ENCODE results near the gene ADGRG2. TPM values are rescaled to one million over a fixed set of nuclear protein-coding genes. Genes with fewer than 3 reads are reported as not detected.
"Not testable (repeated sequence)": the region's sequence is repeated elsewhere in the genome, so short reads cannot be mapped to it uniquely, and the experiment has no call there.

Gene ADGRG2
- total RNA-seq, 2 donors from 2014 or later = 5.2 to 6.0 TPM

DNA sequence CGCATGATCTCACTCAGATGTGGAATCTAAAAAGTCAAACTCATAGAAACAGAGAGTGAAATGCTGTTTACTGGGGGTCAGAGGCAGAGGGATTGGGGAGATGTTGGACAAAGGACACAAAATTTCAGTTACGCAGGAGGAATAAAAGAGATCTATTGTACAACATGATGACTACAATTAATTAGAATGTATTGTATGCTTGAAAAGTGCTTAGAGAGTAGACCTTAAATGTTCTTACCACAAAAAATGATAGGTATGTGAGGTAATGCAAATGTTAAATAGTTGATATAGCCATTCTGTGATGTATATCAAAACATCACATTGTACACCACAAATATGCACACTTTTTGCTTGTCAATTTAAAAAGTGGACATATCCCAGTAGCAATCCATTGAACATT is 102.3 kb downstream of the ADGRG2 start:
- no peaks in the 10 kb centered on the region for H3K4me1 ChIP-seq (replicated peaks)
- no peaks in the 10 kb centered on the region for H3K9me3 ChIP-seq
- no peak for TF ChIP-seq CTCF (IDR thresholded peaks at IDR 0.05)
- TF ChIP-seq POLR2A (IDR thresholded peaks at IDR 0.05) = no peak
- no peak for TF ChIP-seq POLR2AphosphoS5 (IDR thresholded peaks at IDR 0.05)
- no peaks in the 10 kb centered on the region for H3K27me3 ChIP-seq (replicated peaks; ENCODE audit: insufficient read depth)
- intact Hi-C loops (cut with DNase I) = no loop called here
- no peak overlapping the region for H3K27ac ChIP-seq
- no peaks in the 10 kb centered on the region for H3K36me3 ChIP-seq
- H3K4me3 ChIP-seq = no peak overlapping the region
- DNase-seq (ENCODE audit: low spot score) = no peak
- WGBS = 94% methylated on average over 2 of the region's 2 CpGs

- DNase-seq (ENCODE audit: low spot score) = no peak
- TF ChIP-seq POLR2AphosphoS5 (IDR thresholded peaks at IDR 0.05) (no peak), CTCF (IDR thresholded peaks at IDR 0.05) (peak in 2 of 4 experiments; percentile 30 to 31)
- no peaks in the 10 kb centered on the region for H3K36me3 ChIP-seq
Observed at GRCh38 chrX:19017271-19017670, 105.0 kb downstream of the ADGRG2 start.

GRCh38 chrX:19016614-19017013 is 105.7 kb downstream of the ADGRG2 start:
- H3K36me3 ChIP-seq; H3K9me3 ChIP-seq; H3K27ac ChIP-seq; intact Hi-C loops (cut with DNase I); H3K4me3 ChIP-seq; H3K4me1 ChIP-seq (replicated peaks); DNase-seq (ENCODE audit: low spot score); H3K27me3 ChIP-seq (replicated peaks; ENCODE audit: insufficient read depth): not testable (repeated sequence)
- 100% methylated on average over 7 of the region's 8 CpGs for WGBS

More at GRCh38 chrX:19017271-19017670, 105.0 kb downstream of the ADGRG2 start:
- H3K27ac ChIP-seq = no peak overlapping the region
- WGBS = 60% methylated on average over 3 of the region's 3 CpGs
- no peaks in the 10 kb centered on the region for H3K9me3 ChIP-seq
- no peaks in the 10 kb centered on the region for H3K27me3 ChIP-seq (replicated peaks; ENCODE audit: insufficient read depth)
- intact Hi-C loops (cut with DNase I) = no loop called here
- H3K4me3 ChIP-seq = no peak overlapping the region
- no peaks in the 10 kb centered on the region for H3K4me1 ChIP-seq (replicated peaks)

DNA sequence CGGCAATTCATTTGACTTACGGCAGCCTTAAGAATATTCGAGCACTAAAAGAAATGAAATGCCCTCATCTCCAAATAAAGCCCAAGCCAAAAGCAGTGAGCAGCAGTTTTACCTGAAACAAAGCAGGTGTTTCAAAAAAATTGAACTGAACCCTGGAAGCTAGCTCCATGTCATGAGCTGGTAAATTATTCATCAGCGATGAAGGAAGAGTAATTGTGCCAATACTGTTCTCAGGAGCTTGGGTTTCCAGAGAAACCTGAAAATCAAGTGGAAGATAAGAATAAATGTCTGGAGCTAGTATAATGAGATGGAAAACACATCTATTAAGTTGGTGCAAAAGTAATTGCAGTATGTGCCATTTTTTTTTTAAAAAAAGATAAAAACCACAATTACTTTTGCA is 114.4 kb downstream of the ADGRG2 start:
- no peak for DNase-seq (ENCODE audit: low spot score)
- 84% methylated on average over 4 of the region's 4 CpGs for WGBS
- TF ChIP-seq POLR2A (IDR thresholded peaks at IDR 0.05) (no peak), POLR2AphosphoS5 (IDR thresholded peaks at IDR 0.05) (no peak), CTCF (IDR thresholded peaks at IDR 0.05) (no peak)
- no peaks in the 10 kb centered on the region for H3K9me3 ChIP-seq
- H3K27me3 ChIP-seq (replicated peaks; ENCODE audit: insufficient read depth) = no peaks in the 10 kb centered on the region
- no peak overlapping the region for H3K27ac ChIP-seq
- intact Hi-C loops (cut with DNase I) = no loop called here
- H3K4me1 ChIP-seq (replicated peaks) = no peaks in the 10 kb centered on the region
- H3K36me3 ChIP-seq = no peaks in the 10 kb centered on the region
- no peak overlapping the region for H3K4me3 ChIP-seq

- 64% methylated on average over 7 of the region's 7 CpGs for WGBS
- intact Hi-C loops (cut with DNase I) = no loop called here
- Histone ChIP-seq H3K9me3 (no peaks in the 10 kb centered on the region), H3K27me3 (replicated peaks; ENCODE audit: insufficient read depth) (no peaks in the 10 kb centered on the region), H3K4me3 (no peak overlapping the region), H3K27ac (no peak overlapping the region), H3K36me3 (no peaks in the 10 kb centered on the region), H3K4me1 (replicated peaks) (no peaks in the 10 kb centered on the region)
- no peak for DNase-seq (ENCODE audit: low spot score)
- TF ChIP-seq POLR2AphosphoS5 (IDR thresholded peaks at IDR 0.05) (no peak), CTCF (IDR thresholded peaks at IDR 0.05) (no peak), POLR2A (IDR thresholded peaks at IDR 0.05) (no peak)
Observed at GRCh38 chrX:19007011-19007410, 115.3 kb downstream of the ADGRG2 start.
